ENCODE results near the gene OR5T1.
A peak's percentile ranks its signal among the peaks of the same experiment; 100 is the strongest.

OR5T1 gene

DNA sequence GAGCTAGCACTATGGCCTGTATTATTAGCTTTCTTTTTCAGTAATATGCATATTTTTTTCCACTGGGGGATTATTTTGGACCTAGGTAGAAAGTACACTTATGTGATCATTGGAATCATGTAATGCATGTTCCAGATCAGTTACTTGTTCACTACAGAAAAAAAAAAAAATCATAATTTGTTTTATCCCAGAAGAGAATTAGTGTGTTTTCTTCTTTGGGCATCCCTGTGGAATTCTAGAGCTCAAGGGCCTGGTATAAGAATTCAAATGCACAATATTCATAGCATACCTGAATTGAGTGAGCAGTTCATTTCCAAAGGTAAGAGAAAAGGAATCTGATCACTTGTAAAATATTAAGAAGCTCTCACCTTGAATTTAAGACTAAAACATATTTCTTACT lies at the start of gene OR5T1:
Gene OR5T1 (plus strand): TSS at position 301 of the 400 bp plus-strand sequence. CDS start 1,485 bp downstream, outside the sequence.
- DNase-seq: no peak

DNA sequence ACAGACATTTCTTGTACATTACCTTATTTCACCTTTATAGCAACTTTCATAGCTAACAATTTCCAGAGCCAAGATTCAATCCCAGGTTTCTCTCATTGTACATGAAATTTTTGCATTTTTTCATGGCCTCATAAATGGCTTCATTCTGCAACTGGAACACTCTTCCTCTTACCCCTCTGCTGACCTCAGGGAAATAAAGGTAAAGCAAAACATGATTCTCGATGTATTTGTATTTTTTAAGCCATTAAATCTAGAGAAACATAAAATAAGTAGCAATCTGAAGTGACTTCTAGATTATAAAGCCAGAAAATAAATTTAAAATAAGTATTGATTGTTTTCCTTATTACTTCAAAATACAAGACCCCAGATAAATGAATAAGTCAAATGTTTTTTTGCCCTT lies 39.8 kb upstream of the OR5T1 start, which contains the start of gene OR5T2:
Gene OR5T2 (minus strand): TSS at position 101 of the 400 bp plus-strand sequence. CDS start 1,193 bp downstream, outside the sequence.
- no peak for DNase-seq

DNA sequence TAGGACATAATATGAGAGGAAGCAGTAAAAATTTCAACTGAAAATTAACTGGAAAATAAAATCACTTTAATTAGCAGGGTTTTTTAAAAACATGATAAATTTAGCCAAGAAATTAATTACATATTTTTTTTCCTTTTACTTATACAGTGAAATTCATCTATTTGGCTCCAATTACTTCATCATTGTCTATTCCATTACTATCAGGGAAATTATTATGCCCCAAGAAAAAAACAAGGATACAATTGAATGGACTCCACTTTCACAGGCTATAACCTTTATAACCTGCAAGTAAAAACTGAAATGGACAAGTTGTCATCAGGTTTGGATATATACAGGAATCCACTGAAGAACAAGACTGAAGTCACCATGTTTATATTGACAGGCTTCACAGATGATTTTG lies 22.0 kb upstream of the OR5T1 start, which contains the start of gene OR5T3:
Gene OR5T3 (plus strand): TSS at position 301 of the 400 bp plus-strand sequence. CDS start 0 bp downstream, at position 301.
- no peak for DNase-seq

DNA sequence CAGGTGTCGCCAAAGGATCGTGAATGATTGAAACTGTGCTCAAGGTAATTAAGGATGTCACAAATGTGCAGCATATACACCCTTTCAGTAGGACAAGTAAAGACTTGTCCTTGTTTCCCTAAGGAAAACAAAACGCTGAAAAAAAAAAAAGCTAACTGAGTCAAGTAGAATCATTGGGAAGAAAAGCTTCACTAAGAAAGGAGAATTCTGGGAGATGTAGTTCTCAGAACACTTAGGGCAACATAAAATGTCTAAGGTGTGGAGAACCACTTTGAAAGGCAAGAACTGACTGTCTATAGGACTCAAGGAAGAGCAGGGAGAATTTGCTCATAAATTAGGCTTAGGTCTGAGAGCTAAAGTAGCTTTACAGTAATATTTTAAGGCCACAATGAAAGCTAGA lies 2.9 kb upstream of the OR5T1 start:
- peak in 1 of 2 experiments; percentile 6 for DNase-seq

DNA sequence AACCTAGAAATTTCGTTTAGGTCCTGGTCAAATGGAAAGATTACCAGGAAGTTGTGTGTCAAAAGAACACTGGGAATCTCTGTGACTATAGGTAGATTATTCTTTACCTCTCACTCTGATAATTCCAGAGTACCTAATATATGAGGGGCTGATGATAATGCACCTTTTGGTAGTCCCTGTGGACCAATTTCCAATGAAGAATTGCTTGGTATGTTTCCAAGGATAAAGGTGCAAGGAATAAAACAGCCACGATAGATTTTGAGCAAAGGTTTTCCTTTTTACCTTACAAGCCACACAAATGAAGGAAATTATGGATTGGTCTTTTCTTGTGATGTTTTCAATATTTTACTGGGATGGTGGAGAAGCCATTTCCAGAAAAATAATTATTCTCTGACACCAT lies 18.2 kb downstream of the OR5T1 start, which contains the start of gene OR8H1:
Gene OR8H1 (minus strand): TSS at position 101 of the 400 bp plus-strand sequence. CDS start 1,192 bp downstream, outside the sequence.
- no peak for DNase-seq

DNA sequence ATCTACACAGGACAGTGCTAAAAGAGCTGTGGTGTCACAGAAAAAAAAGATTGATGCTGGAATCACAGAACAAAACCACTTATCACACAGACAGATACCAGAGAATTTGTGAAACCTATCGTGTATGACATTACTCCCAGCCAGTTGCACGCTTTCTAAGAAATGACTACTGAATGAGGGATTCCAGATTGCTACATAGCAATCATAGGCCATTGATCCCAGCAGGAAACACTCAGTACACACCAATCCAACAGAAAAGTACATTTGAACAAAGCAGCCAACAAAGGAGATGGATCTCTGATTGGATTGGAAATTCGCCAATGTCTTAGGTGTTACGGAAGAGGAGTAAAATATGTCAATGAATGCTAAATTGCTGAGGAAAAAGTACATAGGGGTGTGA lies 22.9 kb downstream of the OR5T1 start:
- no peak for DNase-seq

DNA sequence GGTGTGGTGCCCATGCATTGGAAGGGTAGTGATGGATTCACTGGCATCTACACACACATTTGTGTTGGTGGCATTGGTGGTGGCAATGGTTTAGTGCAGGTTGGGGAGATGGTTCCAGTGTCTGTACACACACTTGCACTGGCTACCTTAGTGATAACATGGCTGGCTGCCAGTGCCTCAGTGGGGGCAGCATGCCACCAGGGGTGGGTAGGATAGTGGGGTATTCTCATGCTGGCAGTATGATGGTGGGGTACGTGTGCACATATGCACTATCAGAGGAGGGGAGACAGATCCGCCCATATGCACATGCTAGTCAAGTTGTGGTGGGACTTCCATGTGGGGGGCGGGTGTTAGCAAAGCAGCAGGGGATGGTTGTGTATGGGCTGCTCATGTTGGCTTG lies 33.9 kb downstream of the OR5T1 start:
- no peak for DNase-seq

DNA sequence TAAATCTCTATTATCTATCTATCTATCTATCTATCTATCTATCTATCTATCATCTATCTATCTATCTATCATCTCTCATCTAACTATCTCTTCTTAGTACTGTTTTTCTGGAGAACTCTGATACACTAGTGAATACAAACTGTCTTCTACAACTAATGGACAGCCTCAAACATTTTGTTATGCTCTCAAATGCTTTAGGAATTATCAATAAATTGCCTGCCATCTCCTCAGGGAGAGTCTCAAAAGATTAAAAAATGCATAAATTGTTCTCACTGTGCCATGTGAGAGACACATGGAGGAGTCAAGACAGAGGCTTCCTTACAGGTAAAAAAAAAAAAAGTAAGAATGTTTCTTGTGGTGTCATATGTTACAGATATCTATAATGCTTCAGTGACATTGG lies 40.9 kb downstream of the OR5T1 start, which contains the start of gene OR8K3:
Gene OR8K3 (plus strand): TSS at position 301 of the 400 bp plus-strand sequence. CDS start 3,163 bp downstream, outside the sequence.
- no peak for DNase-seq
